ENCODE data around the gene DAPK1.

The DAPK1 gene

DNA sequence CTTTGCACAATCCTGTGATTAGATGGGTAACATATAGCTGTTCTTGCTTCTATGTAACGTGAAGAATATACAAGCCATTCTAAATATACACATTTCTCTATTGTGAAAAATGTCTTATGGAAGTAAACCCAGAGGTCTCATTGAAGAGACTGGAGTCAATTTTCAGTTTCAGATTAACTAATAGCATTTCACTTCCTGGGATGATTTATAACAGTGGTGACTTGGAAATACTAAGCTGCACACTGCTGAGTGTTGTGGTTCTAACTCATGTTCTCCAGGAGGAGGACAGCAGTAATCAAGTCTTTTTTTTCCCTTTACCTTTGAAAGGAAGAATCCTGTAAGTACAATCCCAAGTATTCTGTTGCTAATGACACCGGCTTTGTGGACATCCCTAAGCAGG, 231.6 kb downstream of the DAPK1 start:
- TF ChIP-seq, protein P1, sequence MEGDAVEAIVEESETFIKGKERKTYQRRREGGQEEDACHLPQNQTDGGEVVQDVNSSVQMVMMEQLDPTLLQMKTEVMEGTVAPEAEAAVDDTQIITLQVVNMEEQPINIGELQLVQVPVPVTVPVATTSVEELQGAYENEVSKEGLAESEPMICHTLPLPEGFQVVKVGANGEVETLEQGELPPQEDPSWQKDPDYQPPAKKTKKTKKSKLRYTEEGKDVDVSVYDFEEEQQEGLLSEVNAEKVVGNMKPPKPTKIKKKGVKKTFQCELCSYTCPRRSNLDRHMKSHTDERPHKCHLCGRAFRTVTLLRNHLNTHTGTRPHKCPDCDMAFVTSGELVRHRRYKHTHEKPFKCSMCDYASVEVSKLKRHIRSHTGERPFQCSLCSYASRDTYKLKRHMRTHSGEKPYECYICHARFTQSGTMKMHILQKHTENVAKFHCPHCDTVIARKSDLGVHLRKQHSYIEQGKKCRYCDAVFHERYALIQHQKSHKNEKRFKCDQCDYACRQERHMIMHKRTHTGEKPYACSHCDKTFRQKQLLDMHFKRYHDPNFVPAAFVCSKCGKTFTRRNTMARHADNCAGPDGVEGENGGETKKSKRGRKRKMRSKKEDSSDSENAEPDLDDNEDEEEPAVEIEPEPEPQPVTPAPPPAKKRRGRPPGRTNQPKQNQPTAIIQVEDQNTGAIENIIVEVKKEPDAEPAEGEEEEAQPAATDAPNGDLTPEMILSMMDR (IDR thresholded peaks at IDR 0.05) = no peak

DNA sequence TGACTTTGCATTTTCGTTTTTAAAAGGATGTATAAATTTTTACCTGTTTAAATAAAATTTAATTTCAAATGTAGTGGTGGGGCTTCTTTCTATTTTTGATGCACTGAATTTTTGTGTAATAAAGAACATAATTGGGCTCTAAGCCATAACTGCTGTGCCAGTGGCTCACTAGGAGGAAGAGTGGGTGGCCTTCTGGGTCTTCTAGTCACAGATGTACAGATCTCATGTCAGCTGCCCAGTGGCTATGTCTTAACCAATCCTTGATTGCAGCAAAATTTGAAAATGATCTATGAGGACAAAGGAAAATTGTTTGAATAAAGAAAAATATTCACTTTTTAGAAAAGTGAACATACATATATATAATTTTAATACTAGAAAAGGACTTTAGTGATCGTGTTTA, 233.7 kb downstream of the DAPK1 start:
- TF ChIP-seq, protein P1 (IDR thresholded peaks at IDR 0.05) = no peak

DNA sequence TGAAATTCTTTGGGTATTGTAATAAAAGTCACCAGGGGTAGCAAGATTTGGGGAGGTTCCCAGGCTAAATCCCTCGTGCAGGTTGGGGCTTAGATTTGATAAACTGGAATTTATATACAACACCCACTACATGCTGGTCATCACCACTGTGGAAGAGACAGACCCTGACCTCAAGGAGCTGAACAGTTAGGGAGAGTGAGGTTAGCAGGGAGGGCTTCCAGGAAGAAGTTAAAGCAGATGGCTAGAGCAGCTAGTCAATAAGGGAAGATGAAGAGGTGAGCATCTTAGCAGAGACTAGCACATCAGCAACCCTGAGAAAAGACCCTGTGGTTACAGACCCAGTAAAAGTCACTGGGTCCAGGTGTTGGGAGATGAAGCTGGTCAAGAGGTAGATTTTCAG, 234.7 kb downstream of the DAPK1 start:
- TF ChIP-seq, protein P1 (IDR thresholded peaks at IDR 0.05) = no peak

DNA sequence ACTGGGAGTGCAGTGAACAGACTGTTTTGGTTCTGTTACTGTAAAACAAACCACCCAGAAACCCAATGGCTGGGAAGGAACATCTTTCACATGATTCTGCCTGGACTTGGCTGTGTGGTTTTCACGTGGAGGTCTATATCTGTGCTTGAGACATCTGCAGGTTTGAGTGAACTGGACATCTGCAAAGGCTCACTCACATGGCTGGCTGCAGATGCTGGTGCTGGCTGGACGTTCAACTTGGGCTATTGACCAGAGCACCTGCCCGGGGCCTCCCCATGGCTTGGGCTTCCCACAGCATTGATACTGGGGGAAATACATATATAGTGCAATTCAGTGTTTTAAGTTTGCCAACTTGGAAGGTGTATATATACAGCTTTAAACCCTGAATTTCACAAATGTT, 235.1 kb downstream of the DAPK1 start:
- TF ChIP-seq, protein P1 (IDR thresholded peaks at IDR 0.05) = no peak

DNA sequence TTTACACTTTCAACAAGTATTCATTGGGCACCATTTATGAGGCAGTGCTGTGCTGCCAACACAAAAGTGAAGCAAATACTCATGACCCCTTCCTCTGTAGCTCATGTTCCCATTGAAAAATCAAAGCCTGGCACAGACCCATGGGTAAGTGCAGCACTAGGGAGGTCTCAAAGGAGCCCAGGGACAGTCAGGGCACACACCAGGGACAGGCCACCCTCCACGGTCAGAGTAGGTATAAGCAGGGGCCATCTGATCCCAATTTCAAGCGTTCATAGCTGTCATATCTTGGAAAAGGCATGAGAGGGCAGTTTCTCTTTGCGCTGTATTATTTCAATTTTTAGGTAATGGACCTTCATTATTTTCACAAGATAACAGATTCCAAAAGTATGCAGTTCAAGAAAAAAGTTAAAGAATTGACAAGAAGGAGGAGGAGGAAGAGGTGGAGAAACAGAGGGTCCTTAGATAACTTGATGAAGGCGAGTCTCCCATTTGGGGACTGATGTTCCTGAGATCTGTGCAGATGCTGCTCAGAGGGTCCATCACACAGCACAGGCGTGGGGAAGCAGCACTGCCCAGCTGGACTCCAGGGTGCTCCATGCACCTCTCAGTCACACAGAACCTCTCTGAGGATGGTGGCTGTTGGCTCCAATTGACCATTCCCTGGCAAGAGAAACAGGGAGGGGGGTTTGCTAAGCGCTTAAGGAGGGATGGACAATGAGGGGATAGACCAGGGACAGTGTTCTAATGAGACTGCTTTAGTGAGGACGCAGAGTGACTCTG, 235.8 kb downstream of the DAPK1 start:
- TF ChIP-seq, protein P1 (IDR thresholded peaks at IDR 0.05) = no peak

DNA sequence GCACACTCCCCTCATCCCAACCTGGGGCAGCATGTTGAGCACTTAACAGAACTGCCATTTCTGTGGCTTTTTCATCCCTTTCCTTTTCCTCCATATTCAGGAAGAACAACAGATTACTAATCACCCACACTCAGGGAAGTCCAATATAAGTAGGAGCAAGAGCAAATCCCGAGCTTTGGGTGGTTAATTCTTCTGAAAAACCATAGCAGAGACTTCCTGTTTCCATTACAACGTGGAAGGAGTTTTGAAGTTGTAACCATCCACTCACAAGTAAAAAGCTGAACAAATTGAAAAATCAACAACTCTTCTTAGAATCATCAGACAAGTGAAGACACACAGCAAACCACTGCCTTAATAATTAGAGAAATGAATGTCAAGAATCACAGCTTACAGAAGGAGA, 236.4 kb downstream of the DAPK1 start:
- TF ChIP-seq, protein P1 (IDR thresholded peaks at IDR 0.05) = no peak

DNA sequence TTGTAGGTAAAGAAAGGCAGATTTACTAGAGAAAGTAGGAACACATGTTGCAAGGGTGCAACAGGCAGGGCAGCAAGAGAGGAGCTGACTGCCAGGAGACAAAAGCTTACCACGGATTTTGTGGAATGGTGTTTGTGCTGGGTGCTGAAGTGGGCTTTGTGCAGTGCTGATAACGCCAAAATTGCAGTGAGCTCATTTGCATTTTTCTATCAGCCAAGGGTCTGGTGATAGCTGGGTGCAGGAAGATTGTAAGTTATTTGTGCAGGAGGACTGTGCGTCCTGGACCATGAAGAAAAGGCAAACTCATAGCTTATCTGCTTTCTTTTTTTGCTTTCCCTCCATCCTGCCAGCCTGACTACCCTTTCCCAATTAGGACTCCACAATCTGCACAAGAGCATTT, 241.9 kb downstream of the DAPK1 start:
- TF ChIP-seq, protein P1 (IDR thresholded peaks at IDR 0.05) = no peak

DNA sequence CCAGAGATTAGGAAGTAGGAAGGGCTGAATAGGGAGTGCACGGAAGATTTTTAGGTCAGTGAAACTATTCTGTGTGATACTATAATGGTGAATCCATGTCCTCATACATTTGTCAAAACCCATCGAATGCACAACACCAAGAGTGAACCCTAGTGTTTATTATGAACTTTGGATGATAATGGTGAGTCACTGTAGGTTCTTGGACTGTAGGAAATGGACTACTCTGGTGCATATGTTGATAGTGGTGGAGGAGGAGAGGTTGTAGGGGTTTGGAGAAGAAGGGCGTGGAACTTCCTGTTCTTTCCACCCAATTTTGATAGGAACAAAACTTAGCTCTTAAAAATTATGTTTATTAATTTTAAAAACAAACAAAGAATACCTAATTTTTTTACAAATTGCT, 242.5 kb downstream of the DAPK1 start:
- TF ChIP-seq, protein P1 (IDR thresholded peaks at IDR 0.05) = no peak

Data from LNCAP (cell line).